H9 (cell line): ENCODE measurements around the gene POLDIP3. TPM values are rescaled to one million over a fixed set of nuclear protein-coding genes. Genes with fewer than 3 reads are reported as not detected.
"Not testable (repeated sequence)": the region's sequence is repeated elsewhere in the genome, so short reads cannot be mapped to it uniquely, and the experiment has no call there.

Source experiments
- DNase-seq: peaks from one replicate; pipeline ENCODE4 v3.0.0-alpha.2; 2017
- H2AFZ ChIP-seq: one replicate; pipeline ENCODE4 v1.6.1; 2013; ENCODE audit warnings: mild to moderate bottlenecking, low read length, control low read depth, moderate library complexity
- H2AK5ac ChIP-seq: 2 replicates; pipeline ENCODE4 v1.6.1; 2013; ENCODE audit warnings: low read length, control low read depth, mixed read lengths; ENCODE audit not compliant: insufficient read length
- H2BK120ac ChIP-seq: one replicate; pipeline ENCODE4 v1.6.1; 2013; ENCODE audit warnings: low read depth, mild to moderate bottlenecking, low read length, control low read depth, inconsistent platforms; ENCODE audit not compliant: poor library complexity, severe bottlenecking
- H2BK12ac ChIP-seq: 2 replicates; pipeline ENCODE4 v1.6.1; 2013; ENCODE audit warnings: low read length, control low read depth, mixed read lengths, low read depth; ENCODE audit not compliant: insufficient read length
- H2BK15ac ChIP-seq: 2 replicates; pipeline ENCODE4 v1.6.1; 2013; ENCODE audit warnings: low read depth, low read length, control low read depth
- H2BK20ac ChIP-seq: one replicate; pipeline ENCODE4 v1.6.1; 2013; ENCODE audit warnings: low read depth, mild to moderate bottlenecking, low read length, control low read depth, inconsistent platforms; ENCODE audit not compliant: poor library complexity, severe bottlenecking
- H2BK5ac ChIP-seq: 2 replicates; pipeline ENCODE4 v1.6.1; 2013; ENCODE audit warnings: low read length, control low read depth, mixed read lengths; ENCODE audit not compliant: insufficient read length
- H3K14ac ChIP-seq: 2 replicates; pipeline ENCODE4 v1.6.1; 2013; ENCODE audit warnings: low read length, control low read depth; ENCODE audit not compliant: insufficient read depth
- H3K18ac ChIP-seq: 2 replicates; pipeline ENCODE4 v1.6.1; 2013; ENCODE audit warnings: low read depth, mild to moderate bottlenecking, mixed read lengths, low read length, control low read depth; ENCODE audit not compliant: insufficient read length
- H3K23ac ChIP-seq: 2 replicates; pipeline ENCODE4 v1.6.1; 2013; ENCODE audit warnings: low read length, control low read depth, mixed read lengths, low read depth; ENCODE audit not compliant: insufficient read length
- H3K23me2 ChIP-seq: 2 replicates; pipeline ENCODE4 v1.6.1; 2013; ENCODE audit warnings: low read depth, mild to moderate bottlenecking, mixed read lengths, low read length, control low read depth; ENCODE audit not compliant: insufficient read length, poor library complexity, severe bottlenecking
- H3K27ac ChIP-seq: 2 replicates; pipeline ENCODE4 v1.5.1; 2013; ENCODE audit warnings: low read length, control low read depth, mixed read lengths, low read depth; ENCODE audit not compliant: insufficient read length
- H3K27me3 ChIP-seq: 2 replicates; pipeline ENCODE4 v1.6.1; 2013; ENCODE audit warnings: low read length, control low read depth, inconsistent platforms; ENCODE audit not compliant: insufficient read depth
- H3K4ac ChIP-seq: 2 replicates; pipeline ENCODE4 v1.6.1; 2013; ENCODE audit warnings: low read depth, mild to moderate bottlenecking, control low read depth, inconsistent platforms, low read length, moderate library complexity
- H3K4me1 ChIP-seq: 2 replicates; pipeline ENCODE4 v1.6.1; 2013; ENCODE audit warnings: low read length, control low read depth, inconsistent platforms; ENCODE audit not compliant: insufficient read depth
- H3K4me2 ChIP-seq: 2 replicates; pipeline ENCODE4 v1.6.1; 2013; ENCODE audit warnings: low read length, control low read depth, mixed read lengths; ENCODE audit not compliant: insufficient read length, insufficient read depth
- H3K56ac ChIP-seq: 2 replicates; pipeline ENCODE4 v1.6.1; 2013; ENCODE audit warnings: low read depth, mild to moderate bottlenecking, mixed read lengths, low read length, control low read depth; ENCODE audit not compliant: insufficient read length
- H3K79me1 ChIP-seq: 2 replicates; pipeline ENCODE4 v1.6.1; 2013; ENCODE audit warnings: low read depth, mild to moderate bottlenecking, moderate library complexity, low read length, control low read depth, inconsistent platforms; ENCODE audit not compliant: insufficient read depth, poor library complexity, severe bottlenecking
- H3K79me2 ChIP-seq: 2 replicates; pipeline ENCODE4 v1.6.1; 2013; ENCODE audit warnings: low read length, control low read depth, inconsistent platforms; ENCODE audit not compliant: insufficient read depth
- H3K9ac ChIP-seq: 2 replicates; pipeline ENCODE4 v1.6.1; 2013; ENCODE audit warnings: low read length, control low read depth, mixed read lengths; ENCODE audit not compliant: insufficient read length; ENCODE audit errors: extremely low read depth
- H3K9me3 ChIP-seq: one replicate; pipeline ENCODE4 v1.6.1; 2013; ENCODE audit warnings: low read depth, low read length, inconsistent platforms; ENCODE audit not compliant: control insufficient read depth
- H3T11ph ChIP-seq: one replicate; pipeline ENCODE4 v1.6.1; 2013; ENCODE audit warnings: mild to moderate bottlenecking, low read length, control low read depth, inconsistent platforms
- H4K20me1 ChIP-seq: one replicate; pipeline ENCODE4 v1.6.1; 2013; ENCODE audit not compliant: control insufficient read depth, insufficient read length, insufficient read depth
- H4K5ac ChIP-seq: 2 replicates; pipeline ENCODE4 v1.6.1; 2013; ENCODE audit warnings: low read depth, mild to moderate bottlenecking, mixed read lengths, low read length, control low read depth; ENCODE audit not compliant: insufficient read length
- H4K8ac ChIP-seq: replicated peaks from 2 replicates; pipeline ENCODE4 v1.6.1; 2013; ENCODE audit warnings: low read length, control low read depth, mixed read lengths, low read depth; ENCODE audit not compliant: insufficient read length
- H4K91ac ChIP-seq: 2 replicates; pipeline ENCODE4 v1.6.1; 2013; ENCODE audit warnings: low read depth, mild to moderate bottlenecking, moderate library complexity, mixed read lengths, low read length, control low read depth; ENCODE audit not compliant: insufficient read length
- H3K27ac Mint-ChIP-seq, 3 experiments: 2 replicates in 2 of 3; 3 replicates in 1 of 3; pipeline ENCODE4 v1.8.0; 2020 to 2021; ENCODE audit warnings: mixed read lengths in 3 of 3, mild to moderate bottlenecking in 1 of 3, moderate library complexity in 1 of 3
- H3K27me3 Mint-ChIP-seq: 2 replicates; pipeline ENCODE4 v1.8.0; 2021; ENCODE audit warnings: low read depth, mild to moderate bottlenecking, moderate library complexity, mixed read lengths
- H3K36me3 Mint-ChIP-seq, 3 experiments: 2 replicates in 2 of 3; 3 replicates in 1 of 3; pipeline ENCODE4 v1.8.0; 2020 to 2021; ENCODE audit warnings: low read depth in 3 of 3, mixed read lengths in 3 of 3; ENCODE audit not compliant: insufficient read depth in 1 of 3
- H3K4me1 Mint-ChIP-seq, 2 experiments: 2 replicates each; pipeline ENCODE4 v1.8.0; 2020; ENCODE audit warnings: mixed read lengths in 2 of 2
- H3K4me3 Mint-ChIP-seq, 2 experiments: 2 replicates in 1 of 2; 3 replicates in 1 of 2; pipeline ENCODE4 v1.8.0; 2020 to 2021; ENCODE audit warnings: mild to moderate bottlenecking in 2 of 2, mixed read lengths in 2 of 2, moderate library complexity in 1 of 2
- H3K9me3 Mint-ChIP-seq, 2 experiments: 2 replicates in 1 of 2; 3 replicates in 1 of 2; pipeline ENCODE4 v1.8.0; 2020; ENCODE audit warnings: mild to moderate bottlenecking in 2 of 2, mixed read lengths in 2 of 2, moderate library complexity in 1 of 2
- WGBS: extraction: QIAGEN DNeasy Blood & Tissue Kit; methylation state at CpG from one replicate; pipeline ENCODE4 v1.1.7; 2013; ENCODE audit warnings: missing lambda C conversion rate, low lambda C conversion rate, mixed read lengths; ENCODE audit not compliant: insufficient read length; ENCODE audit errors: extremely low coverage; 5-methylcytosine and 5-hydroxymethylcytosine counted together
- total RNA-seq: library from RNA; stranded (reverse); gene quantifications from 2 replicates; pipeline ENCODE4 v1.2.1, GENCODE V29; 2021

Gene POLDIP3
- total RNA-seq, 1 experiment from 2014 or later, result 90.8 TPM

GRCh38 chr22:42570580-42570979 lies 44.1 kb downstream of the POLDIP3 start:
- Mint-ChIP-seq H3K4me1 (peaks cover 3 to 11% of the 10 kb centered on the region in 2 experiments; a peak in 3 of 4 replicates), H3K36me3 (peaks cover 16 to 40% (median 27%) of the 10 kb centered on the region in 3 experiments), H3K27ac (peak overlapping the region in 1 of 3 experiments; percentile 79; a peak in 1 of 7 replicates)
- H3T11ph ChIP-seq, H3K14ac ChIP-seq, H3K23ac ChIP-seq, H4K91ac ChIP-seq, H4K5ac ChIP-seq, H2BK15ac ChIP-seq, H3K18ac ChIP-seq, H4K8ac ChIP-seq, H4K20me1 ChIP-seq, H3K27me3 ChIP-seq, H2BK12ac ChIP-seq, H3K23me2 ChIP-seq, H3K4me3 Mint-ChIP-seq, H2BK20ac ChIP-seq, H3K9ac ChIP-seq, H2AK5ac ChIP-seq, DNase-seq, H2BK120ac ChIP-seq, H3K56ac ChIP-seq, H3K4ac ChIP-seq, H3K9me3 ChIP-seq, H3K79me1 ChIP-seq, H3K9me3 Mint-ChIP-seq, H3K4me1 ChIP-seq, H3K27ac ChIP-seq, H3K79me2 ChIP-seq, H3K27me3 Mint-ChIP-seq, H3K4me2 ChIP-seq, H2BK5ac ChIP-seq, H2AFZ ChIP-seq: not testable (repeated sequence)
- no CpG with 5 or more reads among the region's 9 CpGs for WGBS

- not testable (repeated sequence) for H3K4me1 ChIP-seq, H3K79me2 ChIP-seq, H3K4ac ChIP-seq, H2BK120ac ChIP-seq, H3K27me3 ChIP-seq, H3K4me3 Mint-ChIP-seq, H3K4me2 ChIP-seq, H2AFZ ChIP-seq, H2BK20ac ChIP-seq, H3K23me2 ChIP-seq, H4K91ac ChIP-seq, H4K20me1 ChIP-seq, H3K9me3 Mint-ChIP-seq, H3K14ac ChIP-seq, H3K27ac ChIP-seq, H3K27ac Mint-ChIP-seq, H3K56ac ChIP-seq, H4K8ac ChIP-seq, H2BK15ac ChIP-seq, H4K5ac ChIP-seq, DNase-seq, H3K23ac ChIP-seq, H2BK5ac ChIP-seq, H2BK12ac ChIP-seq, H3K9ac ChIP-seq, H3K18ac ChIP-seq, H2AK5ac ChIP-seq, H3K79me1 ChIP-seq, H3T11ph ChIP-seq, H3K9me3 ChIP-seq
- peaks cover 9 to 24% (median 20%) of the 10 kb centered on the region in 3 experiments; a peak in 6 of 7 replicates for H3K36me3 Mint-ChIP-seq
- peaks cover 3 to 11% of the 10 kb centered on the region in 2 experiments; a peak in 3 of 4 replicates for H3K4me1 Mint-ChIP-seq
- WGBS, result no CpG with 5 or more reads among the region's 6 CpGs
- H3K27me3 Mint-ChIP-seq, result peaks cover 17% of the 10 kb centered on the region
Measured at GRCh38 chr22:42567950-42568349, 46.7 kb downstream of the POLDIP3 start.
